Neutrophil (primary cell): ENCODE data around the gene HAUS3.

Source experiments
- H3K27ac ChIP-seq: fragments of 200-600 bp; sonication (generic); 2 replicates; pipeline ENCODE4 v1.5.1; 2016; ENCODE audit warnings: mild to moderate bottlenecking, moderate library complexity
- H3K27me3 ChIP-seq: fragments of 200-600 bp; sonication (generic); 2 replicates; pipeline ENCODE4 v1.6.0; 2016; ENCODE audit warnings: mild to moderate bottlenecking
- H3K36me3 ChIP-seq: fragments of 200-600 bp; sonication (generic); 2 replicates; pipeline ENCODE4 v1.5.1; 2017
- H3K4me1 ChIP-seq, 2 experiments: fragments of 200-600 bp in 1 of 2; sonication (generic) in 1 of 2; 1 replicate in 1 of 2; 2 replicates in 1 of 2; pipeline versions ENCODE4 v1.5.1 to v1.6.1; 2013 to 2016; ENCODE audit warnings: low read depth in 1 of 2, low read length in 1 of 2, mild to moderate bottlenecking in 1 of 2, moderate library complexity in 1 of 2; ENCODE audit not compliant: control insufficient read depth in 1 of 2, insufficient read depth in 1 of 2
- H3K4me3 ChIP-seq, 2 experiments: fragments of 200-600 bp in 1 of 2; sonication (generic) in 1 of 2; 1 replicate in 1 of 2; 2 replicates in 1 of 2; pipeline ENCODE4 v1.5.1; 2013 to 2016; ENCODE audit warnings: low read depth in 1 of 2, low read length in 1 of 2, mild to moderate bottlenecking in 1 of 2, moderate library complexity in 1 of 2
- H3K9me3 ChIP-seq: fragments of 200-600 bp; sonication (generic); 2 replicates; pipeline ENCODE4 v1.5.1; 2016
- CTCF ChIP-seq: fragments of 200-600 bp; sonication (generic); IDR thresholded peaks from 2 replicates; pipeline ENCODE4 v1.5.1; 2016; ENCODE audit warnings: antibody characterized with exemption

Gene HAUS3

GRCh38 chr4:2263926-2264321, 22.0 kb upstream of the HAUS3 start:
- H3K27me3 ChIP-seq, result no peaks in the 10 kb centered on the region
- H3K9me3 ChIP-seq, result no peaks in the 10 kb centered on the region
- no peak overlapping the region for H3K4me3 ChIP-seq
- H3K36me3 ChIP-seq, result no peaks in the 10 kb centered on the region
- H3K4me1 ChIP-seq, result peaks cover 14 to 26% of the 10 kb centered on the region in 2 experiments
- no peak overlapping the region for H3K27ac ChIP-seq
- no peak for TF ChIP-seq CTCF

- Histone ChIP-seq H3K9me3 (no peaks in the 10 kb centered on the region), H3K27me3 (no peaks in the 10 kb centered on the region), H3K36me3 (peaks cover 10% of the 10 kb centered on the region), H3K4me3 (peak overlapping the region; percentile 74 to 94), H3K4me1 (peaks cover 14 to 26% of the 10 kb centered on the region in 2 experiments), H3K27ac (peak overlapping the region; percentile 96)
- no peak for TF ChIP-seq CTCF
Observed at GRCh38 chr4:2262944-2263250, 21.0 kb upstream of the HAUS3 start.

GRCh38 chr4:2262145-2262943, 20.4 kb upstream of the HAUS3 start:
- no peaks in the 10 kb centered on the region for H3K9me3 ChIP-seq
- peak overlapping the region; percentile 74 to 94 for H3K4me3 ChIP-seq
- H3K27ac ChIP-seq, result peak overlapping the region; percentile 96
- peaks cover 14% of the 10 kb centered on the region for H3K36me3 ChIP-seq
- peak; percentile 36 for TF ChIP-seq CTCF
- no peaks in the 10 kb centered on the region for H3K27me3 ChIP-seq
- H3K4me1 ChIP-seq, result peaks cover 14 to 26% of the 10 kb centered on the region in 2 experiments

- TF ChIP-seq CTCF, result no peak
- peak within 1 kb of the TSS; percentile 74 to 94 for H3K4me3 ChIP-seq
- H3K36me3 ChIP-seq, result peaks cover 20% of the 10 kb centered on the region
- H3K9me3 ChIP-seq, result no peaks in the 10 kb centered on the region
- H3K4me1 ChIP-seq, result peaks cover 14 to 26% of the 10 kb centered on the region in 2 experiments
- H3K27ac ChIP-seq, result peak within 1 kb of the TSS; percentile 96
- H3K27me3 ChIP-seq, result no peaks in the 10 kb centered on the region
Observed at GRCh38 chr4:2261853-2262144, 19.9 kb upstream of the HAUS3 start, which contains the start of gene MXD4. Gene MXD4, minus strand, starts transcription at chr4:2262109. Its CDS starts 129 bp downstream, at chr4:2261980.

- TF ChIP-seq CTCF, result no peak
- H3K27ac ChIP-seq, result peak overlapping the region; percentile 96
- peaks cover 20% of the 10 kb centered on the region for H3K36me3 ChIP-seq
- peaks cover 14 to 26% of the 10 kb centered on the region in 2 experiments for H3K4me1 ChIP-seq
- H3K9me3 ChIP-seq, result no peaks in the 10 kb centered on the region
- no peaks in the 10 kb centered on the region for H3K27me3 ChIP-seq
- H3K4me3 ChIP-seq, result peak overlapping the region; percentile 74 to 94
Observed at GRCh38 chr4:2261110-2261852, 19.4 kb upstream of the HAUS3 start.
